ENCODE results near the gene PTPN3. TPM values are rescaled to one million over a fixed set of nuclear protein-coding genes. Genes with fewer than 3 reads are reported as not detected.
A peak's percentile ranks its signal among the peaks of the same experiment; 100 is the strongest.
"Not testable (repeated sequence)": the region's sequence is repeated elsewhere in the genome, so short reads cannot be mapped to it uniquely, and the experiment has no call there.

Gene PTPN3, protein sequence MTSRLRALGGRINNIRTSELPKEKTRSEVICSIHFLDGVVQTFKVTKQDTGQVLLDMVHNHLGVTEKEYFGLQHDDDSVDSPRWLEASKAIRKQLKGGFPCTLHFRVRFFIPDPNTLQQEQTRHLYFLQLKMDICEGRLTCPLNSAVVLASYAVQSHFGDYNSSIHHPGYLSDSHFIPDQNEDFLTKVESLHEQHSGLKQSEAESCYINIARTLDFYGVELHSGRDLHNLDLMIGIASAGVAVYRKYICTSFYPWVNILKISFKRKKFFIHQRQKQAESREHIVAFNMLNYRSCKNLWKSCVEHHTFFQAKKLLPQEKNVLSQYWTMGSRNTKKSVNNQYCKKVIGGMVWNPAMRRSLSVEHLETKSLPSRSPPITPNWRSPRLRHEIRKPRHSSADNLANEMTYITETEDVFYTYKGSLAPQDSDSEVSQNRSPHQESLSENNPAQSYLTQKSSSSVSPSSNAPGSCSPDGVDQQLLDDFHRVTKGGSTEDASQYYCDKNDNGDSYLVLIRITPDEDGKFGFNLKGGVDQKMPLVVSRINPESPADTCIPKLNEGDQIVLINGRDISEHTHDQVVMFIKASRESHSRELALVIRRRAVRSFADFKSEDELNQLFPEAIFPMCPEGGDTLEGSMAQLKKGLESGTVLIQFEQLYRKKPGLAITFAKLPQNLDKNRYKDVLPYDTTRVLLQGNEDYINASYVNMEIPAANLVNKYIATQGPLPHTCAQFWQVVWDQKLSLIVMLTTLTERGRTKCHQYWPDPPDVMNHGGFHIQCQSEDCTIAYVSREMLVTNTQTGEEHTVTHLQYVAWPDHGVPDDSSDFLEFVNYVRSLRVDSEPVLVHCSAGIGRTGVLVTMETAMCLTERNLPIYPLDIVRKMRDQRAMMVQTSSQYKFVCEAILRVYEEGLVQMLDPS
- total RNA-seq (ENCODE audit: unreplicated experiment): 0.62 TPM
- long read RNA-seq: 0 reads

DNA sequence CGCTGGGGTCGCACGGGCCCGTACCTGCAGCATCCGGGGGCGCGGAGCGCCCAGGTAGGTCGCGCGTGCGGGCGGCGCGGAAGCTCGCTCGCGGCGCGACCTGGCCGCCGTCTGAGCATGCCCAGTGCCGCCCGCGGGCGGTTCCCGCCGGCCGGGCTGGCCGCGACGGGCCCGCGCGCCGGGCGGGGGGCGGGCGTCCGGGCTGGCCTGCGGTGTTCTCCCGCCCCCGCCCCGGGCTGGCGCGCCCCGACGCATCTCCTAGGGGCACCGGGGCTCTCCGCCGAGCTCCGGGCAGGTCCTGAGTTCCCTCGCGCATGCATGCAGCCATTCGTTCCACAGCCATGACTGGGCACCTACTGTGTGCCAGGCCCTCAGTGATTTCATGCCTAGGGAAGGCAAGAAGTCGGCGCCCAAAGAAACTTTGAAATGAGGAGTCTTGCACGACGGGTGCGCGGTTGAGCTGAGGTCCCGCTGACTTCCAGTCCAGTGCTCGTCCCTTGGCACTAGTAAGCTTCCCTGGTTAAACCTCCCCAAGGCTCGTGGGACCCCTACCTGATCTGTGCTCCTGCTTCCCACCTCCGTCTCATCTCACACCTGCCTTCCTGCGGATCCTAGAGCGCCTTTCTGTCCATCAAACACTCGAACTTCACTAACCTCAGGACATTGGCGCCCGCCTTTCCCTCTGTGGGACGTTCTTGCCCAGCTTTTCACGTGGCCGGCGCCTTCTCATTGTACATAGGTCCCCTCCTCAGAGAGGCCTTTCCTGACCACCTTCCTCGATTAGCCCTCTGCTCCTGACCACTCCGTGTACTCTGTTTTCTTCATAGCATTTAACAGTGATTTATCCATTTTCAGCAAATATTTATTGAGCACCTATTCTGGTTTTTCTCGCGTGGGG, at the start of gene PTPN3:
TSS of gene PTPN3 (minus strand) at position 113 of the 898 bp plus-strand sequence. CDS start 34,873 bp downstream, outside the sequence.
- no peak for DNase-seq (ENCODE audit: low spot score)
- Mint-ChIP-seq H3K4me1 (ENCODE audit: unreplicated experiment) (peaks cover 12% of the 10 kb centered on the region), H3K27ac (ENCODE audit: unreplicated experiment) (no peak within 1 kb of the TSS), H3K36me3 (ENCODE audit: low read depth, unreplicated experiment) (peaks cover 11% of the 10 kb centered on the region), H3K4me3 (ENCODE audit: unreplicated experiment) (peak within 1 kb of the TSS; percentile 85), H3K9me3 (ENCODE audit: unreplicated experiment) (no peaks in the 10 kb centered on the region), H3K27me3 (ENCODE audit: unreplicated experiment) (peaks cover 29% of the 10 kb centered on the region)
- no peak for TF ChIP-seq CTCF (IDR thresholded peaks at IDR 0.05; ENCODE audit: unreplicated experiment)

DNA sequence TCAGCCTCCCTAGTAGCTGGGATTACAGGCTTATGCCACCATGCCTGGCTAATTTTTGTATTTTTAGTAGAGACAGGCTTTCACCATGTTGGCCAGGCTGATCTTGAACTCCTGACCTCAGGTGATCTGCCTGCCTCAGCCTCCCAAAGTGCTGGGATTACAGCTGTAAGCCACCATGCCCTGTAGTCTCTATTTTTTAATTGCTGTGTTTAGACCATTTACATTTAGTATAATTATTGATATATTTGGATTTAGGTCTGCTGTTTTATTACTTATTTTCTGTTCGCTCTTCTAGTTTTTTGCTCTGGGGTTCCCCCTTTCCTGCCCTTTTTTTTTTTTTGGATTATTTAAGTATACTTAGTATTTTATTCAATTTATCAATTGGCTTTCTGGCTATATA, 46.8 kb upstream of the PTPN3 start:
- peaks cover 11% of the 10 kb centered on the region for H3K9me3 Mint-ChIP-seq (ENCODE audit: unreplicated experiment)
- peaks cover 12% of the 10 kb centered on the region for H3K4me1 Mint-ChIP-seq (ENCODE audit: unreplicated experiment)
- not testable (repeated sequence) for DNase-seq (ENCODE audit: low spot score); H3K27ac Mint-ChIP-seq (ENCODE audit: unreplicated experiment); H3K36me3 Mint-ChIP-seq (ENCODE audit: low read depth, unreplicated experiment); H3K4me3 Mint-ChIP-seq (ENCODE audit: unreplicated experiment); H3K27me3 Mint-ChIP-seq (ENCODE audit: unreplicated experiment)

GRCh38 chr9:109542922-109543321, 44.8 kb upstream of the PTPN3 start:
- peaks cover 4% of the 10 kb centered on the region for H3K36me3 Mint-ChIP-seq (ENCODE audit: low read depth, unreplicated experiment)
- no peak for DNase-seq (ENCODE audit: low spot score)

GRCh38 chr9:109538346-109538745, 40.2 kb upstream of the PTPN3 start:
- Mint-ChIP-seq H3K36me3 (ENCODE audit: low read depth, unreplicated experiment) (no peaks in the 10 kb centered on the region), H3K9me3 (ENCODE audit: unreplicated experiment) (no peaks in the 10 kb centered on the region), H3K27me3 (ENCODE audit: unreplicated experiment) (peaks cover 2% of the 10 kb centered on the region), H3K4me1 (ENCODE audit: unreplicated experiment) (no peaks in the 10 kb centered on the region), H3K4me3 (ENCODE audit: unreplicated experiment) (no peak overlapping the region), H3K27ac (ENCODE audit: unreplicated experiment) (no peak overlapping the region)
- DNase-seq (ENCODE audit: low spot score): no peak
- no peak for TF ChIP-seq CTCF (IDR thresholded peaks at IDR 0.05; ENCODE audit: unreplicated experiment)

More at GRCh38 chr9:109542922-109543321, 44.8 kb upstream of the PTPN3 start:
- Mint-ChIP-seq H3K4me1 (ENCODE audit: unreplicated experiment) (no peaks in the 10 kb centered on the region), H3K9me3 (ENCODE audit: unreplicated experiment) (peaks cover 8% of the 10 kb centered on the region), H3K4me3 (ENCODE audit: unreplicated experiment) (no peak overlapping the region), H3K27ac (ENCODE audit: unreplicated experiment) (no peak overlapping the region), H3K27me3 (ENCODE audit: unreplicated experiment) (no peaks in the 10 kb centered on the region)
- TF ChIP-seq CTCF (IDR thresholded peaks at IDR 0.05; ENCODE audit: unreplicated experiment): no peak

GRCh38 chr9:109537288-109537687, 39.2 kb upstream of the PTPN3 start:
- no peak for DNase-seq (ENCODE audit: low spot score)
- no peaks in the 10 kb centered on the region for H3K4me1 Mint-ChIP-seq (ENCODE audit: unreplicated experiment)
- H3K27me3 Mint-ChIP-seq (ENCODE audit: unreplicated experiment): peaks cover 2% of the 10 kb centered on the region
- no peak for TF ChIP-seq CTCF (IDR thresholded peaks at IDR 0.05; ENCODE audit: unreplicated experiment)
- H3K9me3 Mint-ChIP-seq (ENCODE audit: unreplicated experiment): no peaks in the 10 kb centered on the region
- no peak overlapping the region for H3K4me3 Mint-ChIP-seq (ENCODE audit: unreplicated experiment)
- no peaks in the 10 kb centered on the region for H3K36me3 Mint-ChIP-seq (ENCODE audit: low read depth, unreplicated experiment)
- H3K27ac Mint-ChIP-seq (ENCODE audit: unreplicated experiment): no peak overlapping the region

Measured in endothelial cell (in vitro differentiated cells).